Ascending aorta (tissue), 2 donors: ENCODE results near the gene RBM38. TPM values are rescaled to one million over a fixed set of nuclear protein-coding genes. Genes with fewer than 3 reads are reported as not detected.

Source experiments
- DNase-seq, 2 donors: peaks; one replicate each; pipeline ENCODE4 v3.0.0-alpha.2; 2019; ENCODE audit warnings: low spot score in 2 of 2
- H3K27ac ChIP-seq, 2 donors: fragments of 200-600 bp; sonication (generic); one replicate each; pipeline ENCODE4 v1.5.1; 2016 to 2017; ENCODE audit warnings: mild to moderate bottlenecking in 1 of 2
- H3K27me3 ChIP-seq: fragments of 200-600 bp; sonication (generic); one replicate; pipeline ENCODE4 v1.5.1; 2017
- H3K36me3 ChIP-seq, 2 donors: fragments of 200-600 bp; sonication (generic); one replicate each; pipeline ENCODE4 v1.5.1; 2016
- H3K4me1 ChIP-seq, 2 donors: fragments of 200-600 bp; sonication (generic); one replicate each; pipeline ENCODE4 v1.5.1; 2016 to 2017; ENCODE audit warnings: mild to moderate bottlenecking in 1 of 2
- H3K4me3 ChIP-seq, 2 donors: fragments of 200-600 bp; sonication (generic); one replicate each; pipeline ENCODE4 v1.5.1; 2016 to 2017; ENCODE audit warnings: mild to moderate bottlenecking in 1 of 2
- H3K9me3 ChIP-seq, 2 donors: fragments of 200-600 bp; sonication (generic); one replicate each; pipeline ENCODE4 v1.5.1; 2016
- intact Hi-C: fragments of 100-400 bp; cut with DNase I; formaldehyde crosslinking; loops from one replicate; pipeline ENCODE4 v1.15.1; 2023
- total RNA-seq: library from RNA; depleted of rRNA; stranded (reverse); fragments of >200 nt; gene quantifications from one replicate; pipeline ENCODE4 v1.1.0, GENCODE V29; 2016
- TF ChIP-seq, protein P1 (sequence below), 3 experiments: fragments of 200-600 bp in 2 of 3; fragments of 450-650 bp in 1 of 3; sonication (generic) in 2 of 3; IDR thresholded peaks; one replicate each; pipeline ENCODE4 v1.5.1; 2016 to 2019; ENCODE audit warnings: antibody characterized with exemption in 3 of 3, mild to moderate bottlenecking in 1 of 3, moderate library complexity in 1 of 3

The RBM38 gene
- total RNA-seq, 1 donor from 2014 or later: 24.6 TPM

DNA sequence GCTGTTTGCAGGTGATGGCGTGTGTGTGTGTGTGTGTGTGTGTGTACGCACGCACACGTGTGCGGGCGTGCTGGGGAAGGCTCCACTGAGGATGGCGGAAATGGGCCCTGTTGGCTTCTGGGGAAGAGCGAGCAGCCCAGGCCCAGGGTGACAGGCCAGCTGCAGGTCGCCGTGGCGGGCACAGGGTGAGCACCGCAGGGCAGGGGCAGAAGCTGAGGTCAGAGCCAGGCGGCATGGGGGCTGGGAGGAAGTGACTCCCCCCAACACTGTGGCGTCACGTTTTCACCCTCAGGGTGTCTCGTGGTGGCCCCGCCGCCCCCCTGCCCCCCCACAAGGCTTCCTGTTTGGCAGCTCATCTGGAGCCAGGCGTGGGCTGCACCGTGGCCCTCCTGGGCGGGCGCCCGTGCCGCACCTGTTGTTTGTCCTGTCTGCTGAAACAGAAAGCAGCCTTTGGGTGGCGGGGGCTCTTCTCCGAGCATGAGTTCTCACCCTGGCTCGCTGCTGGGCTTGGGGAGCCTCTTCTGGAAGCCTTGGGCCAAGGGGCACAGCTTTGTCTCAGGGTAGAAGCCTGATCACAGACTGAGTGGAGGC is 7.1 kb downstream of the RBM38 start:
- peak in 1 of 2 donors; percentile 79 for DNase-seq
- H3K4me3 ChIP-seq: no peak overlapping the region
- no peaks in the 10 kb centered on the region for H3K27me3 ChIP-seq
- H3K9me3 ChIP-seq: no peaks in the 10 kb centered on the region
- intact Hi-C loops: loop anchor here (10.0 kb wide), 2 partner anchors 256 to 296 kb away; no protein-coding TSS in a partner anchor
- TF ChIP-seq, protein P1, sequence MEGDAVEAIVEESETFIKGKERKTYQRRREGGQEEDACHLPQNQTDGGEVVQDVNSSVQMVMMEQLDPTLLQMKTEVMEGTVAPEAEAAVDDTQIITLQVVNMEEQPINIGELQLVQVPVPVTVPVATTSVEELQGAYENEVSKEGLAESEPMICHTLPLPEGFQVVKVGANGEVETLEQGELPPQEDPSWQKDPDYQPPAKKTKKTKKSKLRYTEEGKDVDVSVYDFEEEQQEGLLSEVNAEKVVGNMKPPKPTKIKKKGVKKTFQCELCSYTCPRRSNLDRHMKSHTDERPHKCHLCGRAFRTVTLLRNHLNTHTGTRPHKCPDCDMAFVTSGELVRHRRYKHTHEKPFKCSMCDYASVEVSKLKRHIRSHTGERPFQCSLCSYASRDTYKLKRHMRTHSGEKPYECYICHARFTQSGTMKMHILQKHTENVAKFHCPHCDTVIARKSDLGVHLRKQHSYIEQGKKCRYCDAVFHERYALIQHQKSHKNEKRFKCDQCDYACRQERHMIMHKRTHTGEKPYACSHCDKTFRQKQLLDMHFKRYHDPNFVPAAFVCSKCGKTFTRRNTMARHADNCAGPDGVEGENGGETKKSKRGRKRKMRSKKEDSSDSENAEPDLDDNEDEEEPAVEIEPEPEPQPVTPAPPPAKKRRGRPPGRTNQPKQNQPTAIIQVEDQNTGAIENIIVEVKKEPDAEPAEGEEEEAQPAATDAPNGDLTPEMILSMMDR (IDR thresholded peaks at IDR 0.05): no peak
- H3K36me3 ChIP-seq: peaks cover 33 to 48% of the 10 kb centered on the region in 2 donors
- peaks cover 12 to 61% of the 10 kb centered on the region in 2 donors for H3K4me1 ChIP-seq
- H3K27ac ChIP-seq: peak overlapping the region in 1 of 2 donors; percentile 66

DNA sequence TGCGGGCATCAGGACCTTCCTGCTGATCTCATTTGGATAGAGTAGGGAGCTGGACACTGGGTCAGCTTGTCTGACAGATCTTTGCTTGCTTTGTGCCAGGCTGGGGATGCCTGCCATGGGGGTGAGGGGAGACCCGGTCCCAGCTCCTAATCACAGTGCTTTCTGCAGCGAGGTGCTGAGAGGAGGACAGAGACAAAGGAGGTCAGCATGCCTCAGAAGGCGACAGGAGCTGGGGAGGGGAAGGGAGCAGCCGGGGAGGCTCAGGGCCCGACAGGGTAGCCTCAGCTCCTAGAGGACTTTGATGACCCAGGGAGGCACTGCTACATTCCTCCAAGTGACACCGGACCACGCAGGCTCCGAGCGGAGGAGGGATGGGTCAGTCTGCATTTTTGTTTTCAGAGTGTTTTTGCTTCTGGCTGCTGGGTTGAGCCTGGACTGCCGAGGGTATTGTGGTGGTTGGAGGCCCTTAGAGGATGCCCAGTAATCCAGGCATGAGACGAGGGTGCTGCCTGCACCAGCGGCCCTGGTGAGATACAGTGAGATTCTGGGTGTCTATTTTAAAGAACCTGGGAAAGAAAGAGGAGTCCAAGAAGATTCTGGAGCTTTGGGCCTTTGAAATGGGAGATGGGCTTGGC is 7.8 kb downstream of the RBM38 start:
- peak overlapping the region in 1 of 2 donors; percentile 66 for H3K27ac ChIP-seq
- H3K9me3 ChIP-seq: no peaks in the 10 kb centered on the region
- no peak for DNase-seq
- peaks cover 36 to 49% of the 10 kb centered on the region in 2 donors for H3K36me3 ChIP-seq
- TF ChIP-seq, protein P1 (IDR thresholded peaks at IDR 0.05): no peak
- peak overlapping the region in 1 of 2 donors; percentile 24 for H3K4me3 ChIP-seq
- peaks cover 12 to 54% of the 10 kb centered on the region in 2 donors for H3K4me1 ChIP-seq
- intact Hi-C loops: loop anchor here (10.0 kb wide), 2 partner anchors 256 to 296 kb away; no protein-coding TSS in a partner anchor
- H3K27me3 ChIP-seq: no peaks in the 10 kb centered on the region

GRCh38 chr20:57399587-57400155 is 8.5 kb downstream of the RBM38 start:
- TF ChIP-seq, protein P1 (IDR thresholded peaks at IDR 0.05): no peak
- H3K4me1 ChIP-seq: peaks cover 12 to 48% of the 10 kb centered on the region in 2 donors
- no peaks in the 10 kb centered on the region for H3K9me3 ChIP-seq
- peak overlapping the region; percentile 21 to 66 for H3K27ac ChIP-seq
- DNase-seq: no peak
- H3K36me3 ChIP-seq: peaks cover 41 to 55% of the 10 kb centered on the region in 2 donors
- peak overlapping the region in 1 of 2 donors; percentile 24 for H3K4me3 ChIP-seq
- no peaks in the 10 kb centered on the region for H3K27me3 ChIP-seq
- intact Hi-C loops: loop anchor here (10.0 kb wide), 2 partner anchors 255 to 295 kb away; no protein-coding TSS in a partner anchor

DNA sequence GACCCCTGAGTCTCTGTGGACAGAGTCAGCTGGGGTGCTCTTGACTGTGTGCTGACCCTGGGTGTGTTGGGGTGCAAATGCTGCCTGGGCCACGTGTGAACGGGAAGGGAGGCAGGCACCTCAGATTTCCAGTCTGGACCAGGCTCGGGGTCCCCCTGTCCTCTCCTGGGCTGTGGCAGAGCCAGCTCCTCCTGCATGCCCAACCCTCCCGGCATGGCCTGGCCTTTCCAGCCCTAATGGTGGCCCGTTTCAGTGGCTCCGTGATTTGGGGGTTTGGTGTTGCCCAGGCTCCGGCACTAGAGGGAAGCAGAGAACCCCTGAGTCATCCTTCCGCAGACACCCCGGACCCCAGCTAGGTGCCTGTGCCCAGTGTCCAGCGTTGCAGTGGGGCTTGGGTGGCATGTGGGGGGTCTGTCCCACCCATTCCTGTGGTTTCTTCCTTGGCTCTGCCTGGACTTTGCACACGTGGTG is 9.1 kb downstream of the RBM38 start:
- TF ChIP-seq, protein P1 (IDR thresholded peaks at IDR 0.05): no peak
- H3K36me3 ChIP-seq: peaks cover 46 to 61% of the 10 kb centered on the region in 2 donors
- H3K9me3 ChIP-seq: no peaks in the 10 kb centered on the region
- DNase-seq: no peak
- no peak overlapping the region for H3K27ac ChIP-seq
- intact Hi-C loops: no loop called here
- no peak overlapping the region for H3K4me3 ChIP-seq
- H3K4me1 ChIP-seq: peaks cover 12 to 42% of the 10 kb centered on the region in 2 donors
- no peaks in the 10 kb centered on the region for H3K27me3 ChIP-seq

DNA sequence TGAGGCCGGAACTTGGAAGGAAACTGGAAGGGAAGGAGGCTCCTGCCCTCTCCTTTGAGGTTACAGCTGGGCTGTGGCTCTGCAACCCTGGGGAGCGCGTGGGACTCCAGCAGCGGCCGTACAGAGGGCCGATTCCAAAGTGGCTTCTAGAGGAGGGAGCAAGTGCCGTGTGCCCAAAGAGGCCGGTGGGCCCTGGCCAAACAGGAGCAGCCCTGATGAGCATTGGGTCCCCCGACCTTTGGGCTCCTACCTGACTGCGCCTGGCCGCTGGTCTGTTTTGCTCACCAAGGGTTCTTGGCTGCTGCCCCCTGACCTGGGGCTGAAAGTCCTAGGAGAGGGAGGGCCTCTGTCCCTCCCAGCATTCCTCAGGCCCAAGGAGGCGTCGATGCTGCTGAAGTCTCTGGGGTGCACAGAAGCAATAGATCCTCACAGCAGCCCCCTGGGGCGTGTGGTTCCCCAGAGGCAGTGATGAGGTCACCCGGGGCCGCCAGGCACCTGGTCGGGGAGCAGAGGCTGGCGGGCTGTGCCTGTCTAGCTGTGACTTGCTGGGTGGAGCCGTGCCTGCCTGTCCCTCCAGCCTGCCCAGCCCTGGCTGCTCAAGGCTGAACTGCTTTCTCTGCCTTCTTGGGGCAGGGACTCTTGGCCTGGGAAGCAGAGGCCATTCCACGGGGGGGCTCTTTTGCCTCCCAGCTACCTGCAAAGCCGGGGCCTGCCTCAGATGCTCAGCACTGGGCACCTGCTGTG is 9.8 kb downstream of the RBM38 start:
- TF ChIP-seq, protein P1 (IDR thresholded peaks at IDR 0.05): no peak
- DNase-seq: no peak
- H3K9me3 ChIP-seq: no peaks in the 10 kb centered on the region
- peaks cover 52 to 68% of the 10 kb centered on the region in 2 donors for H3K36me3 ChIP-seq
- no peaks in the 10 kb centered on the region for H3K27me3 ChIP-seq
- H3K4me3 ChIP-seq: no peak overlapping the region
- intact Hi-C loops: no loop called here
- no peak overlapping the region for H3K27ac ChIP-seq
- peaks cover 12 to 36% of the 10 kb centered on the region in 2 donors for H3K4me1 ChIP-seq
